Hepatocyte (in vitro differentiated cells): Measurements from ENCODE around the gene CST7.

ENCODE experiments used
- CTCF ChIP-seq: fragments of 200-600 bp; sonication (generic); IDR thresholded peaks from 2 replicates; pipeline ENCODE4 v1.5.1; 2016; ENCODE audit warnings: antibody characterized with exemption, mild to moderate bottlenecking; ENCODE audit not compliant: poor library complexity
- EZH2 ChIP-seq: fragments of 200-600 bp; sonication (generic); IDR thresholded peaks from 2 replicates; pipeline ENCODE4 v1.6.1; 2016; ENCODE audit warnings: antibody characterized with exemption, mild to moderate bottlenecking, borderline replicate concordance
- EZH2phosphoT487 ChIP-seq: fragments of 200-600 bp; sonication (generic); IDR thresholded peaks from one replicate; pipeline ENCODE4 v1.6.1; 2018; ENCODE audit warnings: antibody characterized with exemption, mild to moderate bottlenecking, low read depth, moderate library complexity; ENCODE audit not compliant: unreplicated experiment, severe bottlenecking

- TF ChIP-seq CTCF (no peak), EZH2phosphoT487 (no peak), EZH2 (no peak)
Observed at GRCh38 chr20:24913076-24913628, 35.9 kb upstream of the CST7 start.
